ENCODE data around the gene UNKL.

The UNKL gene

GRCh38 chr16:1420111-1420539 lies 5.6 kb upstream of the UNKL start:
- in situ Hi-C loops (cut with HindIII; ENCODE audit: low pct_ligation_motif_present, low pct_unique_long_range_greater_than_20kb, low sequenced_read_pairs) = no loop called here
- DNase-seq = no peak

GRCh38 chr16:1416521-1416941 lies 2.0 kb upstream of the UNKL start:
- DNase-seq = peak; percentile 48
- in situ Hi-C loops (cut with HindIII; ENCODE audit: low pct_ligation_motif_present, low pct_unique_long_range_greater_than_20kb, low sequenced_read_pairs) = no loop called here

GRCh38 chr16:1413684-1414531 lies 596 bp downstream of the UNKL start:
- DNase-seq = peak; percentile 61

GRCh38 chr16:1412847-1413246 lies 1.7 kb downstream of the UNKL start:
- DNase-seq = no peak

More at GRCh38 chr16:1413684-1414531, 596 bp downstream of the UNKL start:
- in situ Hi-C loops (cut with HindIII; ENCODE audit: low pct_ligation_motif_present, low pct_unique_long_range_greater_than_20kb, low sequenced_read_pairs) = no loop called here

GRCh38 chr16:1408171-1408837 lies 6.2 kb downstream of the UNKL start:
- in situ Hi-C loops (cut with HindIII; ENCODE audit: low pct_ligation_motif_present, low pct_unique_long_range_greater_than_20kb, low sequenced_read_pairs) = no loop called here
- DNase-seq = peak; percentile 93

More at GRCh38 chr16:1412847-1413246, 1.7 kb downstream of the UNKL start:
- in situ Hi-C loops (cut with HindIII; ENCODE audit: low pct_ligation_motif_present, low pct_unique_long_range_greater_than_20kb, low sequenced_read_pairs) = no loop called here

GRCh38 chr16:1407753-1408152 lies 6.8 kb downstream of the UNKL start:
- in situ Hi-C loops (cut with HindIII; ENCODE audit: low pct_ligation_motif_present, low pct_unique_long_range_greater_than_20kb, low sequenced_read_pairs) = no loop called here
- no peak for DNase-seq

GRCh38 chr16:1403733-1404132 lies 10.8 kb downstream of the UNKL start:
- in situ Hi-C loops (cut with HindIII; ENCODE audit: low pct_ligation_motif_present, low pct_unique_long_range_greater_than_20kb, low sequenced_read_pairs) = no loop called here

GRCh38 chr16:1403036-1403435 lies 11.5 kb downstream of the UNKL start:
- in situ Hi-C loops (cut with HindIII; ENCODE audit: low pct_ligation_motif_present, low pct_unique_long_range_greater_than_20kb, low sequenced_read_pairs) = no loop called here
- no peak for DNase-seq

More at GRCh38 chr16:1403733-1404132, 10.8 kb downstream of the UNKL start:
- DNase-seq = no peak

GRCh38 chr16:1401758-1402154 lies 12.7 kb downstream of the UNKL start:
- no peak for DNase-seq
- in situ Hi-C loops (cut with HindIII; ENCODE audit: low pct_ligation_motif_present, low pct_unique_long_range_greater_than_20kb, low sequenced_read_pairs) = no loop called here

- DNase-seq = no peak
- in situ Hi-C loops (cut with HindIII; ENCODE audit: low pct_ligation_motif_present, low pct_unique_long_range_greater_than_20kb, low sequenced_read_pairs) = no loop called here
These were observed 13.3 kb downstream of the UNKL start for GRCh38 chr16:1401061-1401757.

GRCh38 chr16:1398826-1399581 lies 15.5 kb downstream of the UNKL start:
- in situ Hi-C loops (cut with HindIII; ENCODE audit: low pct_ligation_motif_present, low pct_unique_long_range_greater_than_20kb, low sequenced_read_pairs) = loop anchor here (25.0 kb wide), 1 partner anchor 112 kb away; no protein-coding TSS in a partner anchor
- DNase-seq = no peak

GRCh38 chr16:1398351-1398750 lies 16.2 kb downstream of the UNKL start:
- DNase-seq = no peak
- in situ Hi-C loops (cut with HindIII; ENCODE audit: low pct_ligation_motif_present, low pct_unique_long_range_greater_than_20kb, low sequenced_read_pairs) = loop anchor here (25.0 kb wide), 1 partner anchor 111 kb away; no protein-coding TSS in a partner anchor

GRCh38 chr16:1397779-1398178 lies 16.7 kb downstream of the UNKL start:
- in situ Hi-C loops (cut with HindIII; ENCODE audit: low pct_ligation_motif_present, low pct_unique_long_range_greater_than_20kb, low sequenced_read_pairs) = loop anchor here (25.0 kb wide), 1 partner anchor 110 kb away; no protein-coding TSS in a partner anchor
- DNase-seq = no peak

GRCh38 chr16:1395444-1396031 lies 19.0 kb downstream of the UNKL start:
- DNase-seq = no peak
- in situ Hi-C loops (cut with HindIII; ENCODE audit: low pct_ligation_motif_present, low pct_unique_long_range_greater_than_20kb, low sequenced_read_pairs) = loop anchor here (25.0 kb wide), 1 partner anchor 108 kb away; no protein-coding TSS in a partner anchor

- in situ Hi-C loops (cut with HindIII; ENCODE audit: low pct_ligation_motif_present, low pct_unique_long_range_greater_than_20kb, low sequenced_read_pairs) = loop anchor here (25.0 kb wide), 1 partner anchor 107 kb away; no protein-coding TSS in a partner anchor
These were observed 20.0 kb downstream of the UNKL start for GRCh38 chr16:1394367-1394951.

GRCh38 chr16:1393613-1394176 lies 20.8 kb downstream of the UNKL start:
- in situ Hi-C loops (cut with HindIII; ENCODE audit: low pct_ligation_motif_present, low pct_unique_long_range_greater_than_20kb, low sequenced_read_pairs) = loop anchor here (25.0 kb wide), 1 partner anchor 106 kb away; no protein-coding TSS in a partner anchor
- DNase-seq = no peak

More at GRCh38 chr16:1394367-1394951, 20.0 kb downstream of the UNKL start:
- no peak for DNase-seq

GRCh38 chr16:1392826-1393225 lies 21.7 kb downstream of the UNKL start:
- DNase-seq = no peak
- in situ Hi-C loops (cut with HindIII; ENCODE audit: low pct_ligation_motif_present, low pct_unique_long_range_greater_than_20kb, low sequenced_read_pairs) = loop anchor here (25.0 kb wide), 1 partner anchor 106 kb away; no protein-coding TSS in a partner anchor

Data from ACHN (cell line).